GM20431 (cell line): ENCODE data around the gene ZBTB38.

Experiments
- in situ Hi-C: fragments of 300-500 bp; cut with MseI, MboI; formaldehyde crosslinking; loops from one replicate; pipeline ENCODE4 v1.15.0; 2020; ENCODE audit warnings: low sequenced_read_pairs; ENCODE audit not compliant: unreplicated experiment

ZBTB38 gene

DNA sequence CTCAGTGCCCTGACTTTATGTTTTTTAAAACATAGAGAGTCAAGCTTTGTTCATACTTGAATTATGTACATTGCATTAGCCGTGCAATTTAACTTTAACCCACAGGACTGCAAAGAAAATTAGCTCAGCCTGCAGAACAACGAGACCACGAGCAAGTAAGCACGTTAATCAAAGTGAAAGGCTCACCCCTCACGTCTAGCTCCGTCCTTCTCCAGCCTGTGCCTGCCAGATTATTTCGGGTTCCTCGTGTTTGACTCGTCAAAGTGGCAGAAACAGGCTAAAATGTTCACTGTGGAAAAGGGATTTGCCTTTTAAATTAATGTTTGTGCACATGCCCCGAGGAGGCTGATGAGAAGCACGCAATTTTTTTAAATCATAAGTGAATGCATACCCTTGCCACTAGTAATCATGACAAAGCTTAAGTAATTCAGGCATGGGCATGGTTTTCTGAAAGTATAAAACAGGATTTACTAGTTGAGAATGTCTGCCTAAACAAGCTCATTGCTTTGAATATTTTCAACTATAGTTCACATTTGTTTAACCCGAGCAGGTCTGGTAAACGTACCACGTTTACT, 15.3 kb downstream of the ZBTB38 start:
- in situ Hi-C loops = no loop called here

DNA sequence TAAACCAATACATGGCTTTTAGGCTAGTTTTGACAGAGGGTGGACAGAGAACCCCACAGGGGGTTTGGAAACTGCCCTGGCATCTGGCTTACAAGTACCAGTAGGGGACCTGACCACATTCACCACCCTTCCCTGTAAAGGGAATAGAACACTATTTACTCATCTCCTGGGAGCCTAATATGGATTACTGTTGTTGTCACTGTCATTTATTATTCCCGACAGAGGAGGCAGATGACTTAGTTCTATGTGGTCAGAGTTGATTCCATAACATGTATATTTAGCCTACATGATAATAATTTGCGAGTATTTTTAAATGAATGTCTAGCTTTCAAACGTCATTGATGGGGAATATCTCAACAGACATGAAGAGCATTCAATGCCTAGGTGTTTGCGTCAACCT, 15.9 kb downstream of the ZBTB38 start:
- in situ Hi-C loops = no loop called here

DNA sequence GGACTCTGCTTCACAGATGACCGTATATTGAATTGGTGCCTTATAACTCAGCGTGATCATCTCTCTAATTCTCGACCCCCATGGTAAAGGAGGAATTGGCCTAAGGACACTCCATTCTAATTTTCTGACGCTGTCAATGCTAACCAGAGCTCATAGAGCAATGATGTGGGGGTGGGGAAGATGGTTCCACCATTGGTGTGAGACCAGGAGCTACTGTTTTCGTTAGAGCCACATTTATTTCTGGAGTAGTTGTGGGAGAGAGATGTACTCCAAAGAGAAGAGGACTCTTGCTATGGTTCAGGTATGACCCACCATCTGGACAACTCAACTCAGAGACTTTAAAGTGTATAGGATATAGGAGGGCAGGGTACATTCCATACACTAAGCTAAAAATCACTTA, 16.3 kb downstream of the ZBTB38 start:
- in situ Hi-C loops = no loop called here

DNA sequence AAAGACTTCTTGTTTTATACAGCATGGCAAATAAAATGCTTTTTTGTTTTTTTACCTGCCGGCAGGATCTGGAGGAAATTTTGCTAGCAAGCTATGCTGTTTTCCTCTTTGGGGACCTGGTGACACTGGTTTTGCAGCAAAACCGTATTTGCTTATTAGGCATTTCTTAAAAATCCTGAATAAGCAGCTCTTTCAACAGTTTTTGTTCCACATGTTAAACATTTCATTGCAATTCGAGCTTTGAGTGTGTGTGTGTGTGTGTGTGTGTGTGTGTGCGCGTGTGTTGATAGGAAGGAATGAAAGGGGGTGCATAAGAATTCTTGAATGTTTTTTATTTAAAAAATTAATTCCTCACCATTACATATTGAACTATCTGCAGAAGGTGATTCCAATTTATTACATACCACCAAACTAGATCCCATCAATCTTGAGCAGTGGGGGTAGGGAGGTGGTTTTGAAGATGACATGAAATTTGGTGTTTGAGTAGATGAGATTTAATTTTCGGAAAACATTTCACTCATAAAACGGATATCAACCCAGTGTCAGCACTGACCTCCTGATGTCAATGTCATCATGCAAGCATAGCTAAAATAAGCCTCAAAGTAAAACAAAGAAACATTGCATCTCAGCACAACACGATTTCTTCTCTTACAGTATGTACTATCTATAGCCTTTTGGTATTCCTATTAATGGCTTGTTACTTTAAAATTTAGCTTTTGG, 17.3 kb downstream of the ZBTB38 start:
- in situ Hi-C loops = no loop called here

DNA sequence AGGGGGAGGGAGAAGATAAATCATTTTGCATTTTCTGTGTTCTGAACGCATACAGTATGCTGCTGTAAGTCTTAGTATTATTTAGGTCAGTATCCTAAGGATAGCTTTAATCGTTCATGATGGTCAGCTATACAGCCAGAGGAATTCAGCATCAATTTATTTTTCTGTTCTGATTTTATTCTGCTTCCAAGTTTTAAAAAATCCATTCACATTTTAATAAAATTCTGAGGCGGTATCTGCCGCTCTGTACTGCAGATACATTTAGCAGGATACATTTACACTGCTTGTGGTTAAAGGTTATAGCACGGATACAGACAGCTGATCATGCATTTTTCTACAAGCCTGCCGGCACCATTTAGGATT, 17.8 kb downstream of the ZBTB38 start:
- in situ Hi-C loops = no loop called here

DNA sequence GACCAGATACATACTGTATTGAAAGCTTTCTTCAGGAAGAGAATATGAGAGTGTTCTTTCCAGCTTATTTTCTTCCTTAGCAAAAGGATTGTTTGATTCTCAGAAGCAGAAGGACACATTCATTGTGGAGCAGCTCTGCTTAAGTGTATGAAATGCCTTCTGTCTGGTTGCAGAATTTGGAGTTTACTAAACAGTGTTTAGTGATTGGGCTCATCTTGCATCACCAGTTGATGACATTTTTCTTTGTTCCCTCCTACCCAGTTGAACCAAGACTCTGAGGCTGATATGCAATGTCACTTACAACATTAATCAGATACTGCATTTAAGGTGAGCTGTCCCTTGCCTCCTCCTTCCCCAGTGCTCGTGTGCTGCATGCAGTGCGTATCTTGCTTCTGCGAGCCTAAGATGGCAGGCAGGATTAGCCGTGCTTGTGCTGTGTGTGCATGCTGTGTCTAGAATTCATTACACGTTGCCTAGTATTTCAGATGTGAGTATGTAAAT, 18.4 kb downstream of the ZBTB38 start:
- in situ Hi-C loops = no loop called here

DNA sequence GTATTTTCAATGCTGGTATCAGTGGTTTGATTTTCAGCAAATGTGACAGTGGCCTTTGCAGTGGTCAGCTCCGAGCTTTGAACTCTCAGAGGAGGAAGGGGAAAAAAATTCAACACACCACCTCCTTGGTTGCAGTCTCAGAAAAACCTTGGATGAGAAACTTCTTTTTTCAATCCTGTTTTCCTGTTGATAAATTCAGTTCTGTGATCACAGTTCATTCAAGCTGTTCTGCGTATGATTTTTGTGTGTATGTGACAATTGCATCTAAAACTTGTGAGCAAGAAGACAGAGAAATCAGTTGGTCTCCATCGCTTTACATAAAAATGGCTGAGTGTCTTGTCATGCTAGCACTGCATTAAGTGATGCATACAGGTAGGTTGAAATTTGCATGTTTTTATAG, 19.2 kb downstream of the ZBTB38 start:
- in situ Hi-C loops = no loop called here

DNA sequence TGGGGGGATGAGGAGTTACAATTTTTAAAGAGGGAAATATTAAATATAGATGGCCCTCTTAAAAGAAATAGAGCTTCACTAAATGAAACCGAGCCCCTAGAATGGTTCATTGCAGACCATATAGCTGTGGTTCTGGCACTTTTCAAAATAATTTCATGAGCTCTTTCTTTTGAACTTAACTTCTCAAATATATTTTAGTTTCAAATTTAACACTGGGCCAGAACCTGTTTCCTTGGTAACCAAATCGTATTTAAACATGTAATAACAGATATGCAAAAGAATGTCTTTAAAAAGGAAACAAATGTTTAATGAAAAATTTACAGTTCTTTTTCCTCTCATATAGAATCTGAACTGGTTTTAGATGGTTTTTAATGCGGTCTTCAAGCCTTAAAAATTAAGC, 20.1 kb downstream of the ZBTB38 start:
- in situ Hi-C loops = no loop called here

DNA sequence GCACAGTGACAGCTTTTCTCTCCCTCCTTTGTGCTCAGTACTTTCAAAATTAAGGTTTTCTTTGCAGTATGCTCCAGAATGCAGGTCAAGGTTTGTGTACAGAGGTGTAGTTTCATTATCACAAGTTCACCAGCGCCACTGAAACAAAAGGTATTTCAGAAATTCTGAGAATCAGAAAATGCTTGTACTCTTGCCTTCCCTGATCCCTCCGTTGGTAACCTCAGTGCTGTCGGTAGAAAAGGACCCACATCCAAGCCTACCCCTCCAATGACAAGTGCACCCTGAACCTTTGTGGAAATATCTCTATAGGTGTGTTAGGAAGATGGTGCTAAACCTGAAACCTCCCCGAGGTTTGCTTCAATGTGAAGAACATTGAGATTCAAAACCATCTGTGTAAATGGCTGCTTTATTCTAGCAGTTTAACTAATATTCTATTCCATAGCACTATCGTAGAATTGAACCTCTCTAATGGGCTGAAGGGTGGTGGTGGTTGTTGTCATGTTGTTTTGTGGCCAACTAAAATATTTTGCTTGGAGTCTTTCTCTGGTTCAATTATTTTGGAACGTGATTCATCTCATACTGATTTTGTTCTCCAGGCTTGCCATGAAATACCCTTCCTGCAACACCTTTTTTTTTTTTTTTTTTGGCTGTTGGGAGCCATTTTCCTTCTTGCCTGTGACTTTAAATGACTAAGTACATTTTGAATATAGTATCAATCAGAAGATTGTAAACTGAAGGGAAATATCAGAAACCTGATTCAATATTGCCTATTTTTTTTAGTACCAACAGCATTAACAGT, 20.7 kb downstream of the ZBTB38 start:
- in situ Hi-C loops = no loop called here

DNA sequence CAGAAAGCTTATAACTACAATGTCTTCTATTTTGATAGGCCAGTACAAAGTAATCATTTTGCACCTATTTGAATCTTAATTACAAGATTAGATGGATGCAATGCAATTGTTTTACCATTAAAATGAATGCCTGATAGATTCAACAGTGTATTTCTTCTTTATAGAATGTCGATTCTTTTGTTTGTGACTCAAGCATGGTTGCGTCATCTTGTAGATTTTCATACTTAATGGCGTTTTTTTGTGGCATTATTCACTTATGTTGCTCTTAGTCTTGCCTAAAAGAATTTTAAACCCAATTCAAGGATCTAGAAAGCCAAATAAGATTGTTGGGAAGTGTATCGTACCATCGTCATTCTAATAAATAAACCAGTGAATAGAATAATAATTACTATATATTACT, 21.4 kb downstream of the ZBTB38 start:
- in situ Hi-C loops = no loop called here

DNA sequence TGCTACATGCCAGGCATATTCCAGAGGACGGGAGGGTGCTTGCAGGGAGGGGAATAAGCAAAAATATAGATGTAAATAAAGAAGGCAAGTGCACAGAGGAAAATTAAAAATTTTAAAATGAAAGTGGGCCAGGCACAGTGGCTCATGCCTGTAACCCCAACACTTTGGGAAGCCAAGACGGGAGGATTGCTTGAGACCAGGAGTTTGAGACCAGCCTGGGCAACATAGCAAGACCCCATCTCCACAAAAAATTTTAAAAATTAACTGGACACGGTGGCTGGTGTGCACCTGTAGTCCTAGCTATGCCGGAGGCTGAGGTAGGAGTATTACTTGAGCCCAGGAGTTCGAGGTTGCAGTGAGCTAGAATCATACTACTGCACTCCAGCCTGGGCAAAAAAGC, 22.4 kb downstream of the ZBTB38 start:
- in situ Hi-C loops = no loop called here

DNA sequence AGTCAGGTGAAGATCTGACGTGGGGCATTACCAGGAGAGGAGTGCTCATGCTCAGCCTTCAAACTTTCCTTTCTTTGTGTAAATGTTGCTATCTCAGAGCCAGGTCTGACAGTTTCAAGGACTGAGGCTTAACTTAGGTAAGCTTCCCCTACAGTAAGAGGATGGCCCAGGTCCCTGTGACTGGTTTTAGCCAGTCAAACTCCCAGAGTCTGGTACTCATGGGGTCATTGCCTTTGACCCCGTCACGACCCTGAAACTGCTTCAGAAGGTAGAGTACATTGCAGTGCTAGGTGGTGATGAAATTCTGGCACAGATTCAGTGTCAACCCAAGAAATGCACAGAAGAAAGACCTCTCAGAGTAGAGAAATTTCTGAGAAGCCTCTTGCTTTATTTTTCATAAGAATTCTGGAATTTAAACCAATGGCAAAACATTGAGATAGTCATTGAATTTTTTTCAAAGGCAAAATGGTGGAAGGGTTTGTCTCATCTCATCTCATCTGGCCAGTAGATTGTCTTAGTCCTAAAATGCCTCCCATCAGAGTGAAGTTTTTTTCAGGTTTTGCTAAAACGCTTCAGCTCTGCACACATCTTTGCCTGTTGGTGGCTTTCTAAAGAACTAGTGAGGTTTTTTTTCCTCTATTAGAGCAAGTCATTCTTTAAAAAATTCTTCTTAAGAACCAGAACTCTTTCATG, 23.1 kb downstream of the ZBTB38 start:
- in situ Hi-C loops = no loop called here

DNA sequence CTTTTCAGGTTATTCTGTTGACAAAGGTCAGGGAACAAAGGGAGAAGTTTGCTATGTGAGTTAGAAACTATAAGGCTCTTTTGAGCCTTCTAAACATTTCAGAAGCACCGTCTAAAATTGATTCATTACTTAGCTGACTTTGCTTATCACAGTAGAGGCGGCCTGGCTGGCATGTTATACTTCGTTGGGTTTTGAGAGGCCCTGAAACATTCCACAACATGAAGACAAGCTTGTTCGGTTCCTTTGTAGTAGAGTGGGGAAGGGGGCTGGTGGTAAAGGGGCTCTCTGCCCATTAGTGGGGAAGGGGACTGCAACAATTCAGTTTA, 23.6 kb downstream of the ZBTB38 start:
- in situ Hi-C loops = no loop called here

DNA sequence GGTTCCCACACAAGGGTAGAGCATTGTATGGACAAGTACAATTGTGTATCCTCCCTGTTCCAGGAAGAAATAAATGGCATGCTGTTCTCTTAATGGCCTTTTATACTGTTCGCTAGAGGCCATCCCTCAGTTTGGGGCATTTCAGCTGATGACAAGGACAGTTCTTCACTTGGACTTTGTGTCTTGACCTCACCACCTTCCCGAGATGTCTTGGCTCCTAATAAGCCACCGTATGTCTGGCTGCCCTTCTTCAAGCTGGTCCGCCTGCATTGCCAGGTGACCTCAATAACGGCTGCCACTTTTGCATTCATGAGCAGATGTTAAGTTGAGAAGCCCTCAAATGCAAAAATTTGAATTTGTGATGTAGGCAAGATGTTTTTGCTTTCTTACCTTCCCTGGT, 24.1 kb downstream of the ZBTB38 start:
- in situ Hi-C loops = no loop called here

DNA sequence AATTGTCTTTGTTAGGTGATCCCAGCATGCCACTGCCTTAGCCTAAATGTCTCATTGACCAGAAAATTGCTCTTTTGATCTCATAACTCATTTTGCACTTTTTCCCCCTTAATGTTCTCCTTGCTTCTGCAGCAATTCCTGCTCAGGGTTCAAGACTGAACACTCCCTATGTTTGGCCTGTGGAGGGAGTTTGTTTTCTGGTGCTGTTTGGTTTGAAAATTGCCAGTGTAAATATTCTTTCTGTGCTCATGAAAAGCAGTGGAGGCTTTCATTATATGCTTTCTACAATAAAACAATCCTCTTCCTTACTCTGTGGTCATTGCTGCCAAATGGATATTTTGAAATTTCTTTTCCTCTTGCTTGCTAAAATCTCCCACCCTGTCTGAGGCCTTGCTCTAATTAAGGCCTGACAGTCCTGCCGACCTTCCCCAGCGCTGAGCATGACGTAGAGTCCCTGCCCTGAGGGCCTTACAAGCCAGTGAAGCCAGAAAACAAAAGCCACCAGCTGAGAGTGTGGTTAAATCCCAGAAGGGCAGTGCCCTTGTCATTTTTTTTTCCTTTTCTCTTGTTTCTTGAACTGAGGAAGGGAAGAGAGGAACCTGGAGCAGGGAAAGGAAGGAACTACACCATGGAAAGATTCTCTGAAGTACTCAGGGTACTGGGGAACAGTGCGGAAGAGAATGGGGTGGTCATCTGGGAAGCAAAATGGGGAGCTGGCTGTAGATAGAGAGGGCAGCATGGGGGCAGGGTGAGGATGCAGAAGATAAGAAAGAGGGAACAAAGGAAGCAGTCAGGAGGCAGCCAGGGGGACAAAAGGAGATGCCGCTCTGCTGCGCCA, 24.8 kb downstream of the ZBTB38 start:
- in situ Hi-C loops = no loop called here

DNA sequence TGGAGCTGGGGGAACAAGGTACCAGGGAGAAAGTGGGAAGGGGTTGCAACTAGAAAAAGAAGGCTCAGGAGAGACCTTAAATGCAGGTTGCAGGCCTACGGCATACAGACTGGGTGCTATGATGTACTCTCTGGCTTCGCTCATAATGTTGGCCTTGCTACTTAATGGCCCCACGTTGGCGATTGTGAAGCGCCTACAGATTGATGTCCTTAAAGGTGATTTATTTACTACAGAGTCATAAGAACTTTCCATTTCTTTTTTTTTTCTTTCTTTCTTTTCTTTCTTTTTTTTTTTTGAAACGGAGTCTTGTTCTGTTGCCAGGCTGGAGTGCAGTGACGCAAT, 25.4 kb downstream of the ZBTB38 start:
- in situ Hi-C loops = no loop called here

DNA sequence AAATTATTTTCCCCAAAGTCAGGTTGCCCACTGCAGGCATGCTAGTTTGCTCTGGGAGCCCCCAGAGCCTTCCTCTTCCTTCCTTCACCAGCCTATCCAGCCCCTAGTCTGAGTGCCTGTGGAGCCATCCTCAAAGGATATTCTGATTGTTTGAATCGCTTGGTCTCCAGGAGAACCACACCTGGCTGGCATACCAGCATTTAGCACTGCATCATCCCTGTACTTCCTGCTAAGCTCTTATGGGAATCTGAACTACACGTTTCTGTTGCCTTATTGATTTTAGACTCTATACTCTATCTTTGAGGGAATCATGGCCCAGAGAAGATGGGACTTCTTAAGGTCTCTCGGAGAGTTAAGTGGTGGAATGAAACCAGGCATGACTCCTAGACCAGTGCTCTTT, 26.3 kb downstream of the ZBTB38 start:
- in situ Hi-C loops = no loop called here

DNA sequence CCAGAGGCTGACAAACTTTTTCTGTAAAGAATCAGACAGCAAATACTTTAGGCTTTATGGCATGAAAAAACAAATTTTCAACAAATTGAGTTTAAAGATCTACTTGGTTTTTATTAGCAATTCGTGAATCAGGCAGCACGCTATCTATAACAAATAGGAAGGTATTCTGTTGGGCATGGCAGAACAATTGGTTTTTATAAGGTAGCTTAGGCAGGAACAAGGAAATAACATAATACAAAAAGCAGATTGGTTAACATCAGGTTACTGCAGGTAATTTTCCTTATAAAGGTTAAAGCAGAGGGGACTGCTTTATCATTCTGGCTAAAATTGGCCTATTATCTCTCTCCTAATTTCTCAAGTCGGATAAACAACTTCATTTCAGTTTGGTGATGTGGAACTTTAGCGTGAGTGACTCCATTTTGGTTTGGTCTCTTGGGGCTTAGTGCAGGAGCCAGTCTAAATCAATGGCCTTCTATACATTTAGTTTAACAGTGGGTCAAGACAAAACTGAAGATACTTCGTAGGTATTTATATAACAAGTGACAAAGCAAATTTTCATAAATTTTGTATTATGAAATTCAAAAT, 26.8 kb downstream of the ZBTB38 start:
- in situ Hi-C loops = no loop called here

DNA sequence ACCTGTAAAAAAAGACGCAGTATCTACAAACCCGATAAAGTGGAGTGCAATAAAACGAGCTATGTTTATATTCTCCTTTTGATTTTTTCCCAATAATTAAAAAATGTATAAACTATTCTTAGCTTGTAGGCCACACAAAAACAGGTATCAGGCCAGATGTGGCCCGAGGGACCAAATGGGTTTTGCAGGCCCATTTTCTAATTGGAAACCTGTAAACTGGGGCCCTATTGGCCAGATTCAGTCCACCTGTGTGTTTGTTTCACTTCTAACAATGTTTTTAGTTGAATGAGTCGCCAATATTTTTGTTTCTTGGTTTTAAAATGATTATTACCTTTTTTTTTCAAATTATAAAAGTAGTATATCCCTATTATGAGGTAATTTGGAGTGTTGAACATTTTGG, 29.7 kb downstream of the ZBTB38 start:
- in situ Hi-C loops = no loop called here

DNA sequence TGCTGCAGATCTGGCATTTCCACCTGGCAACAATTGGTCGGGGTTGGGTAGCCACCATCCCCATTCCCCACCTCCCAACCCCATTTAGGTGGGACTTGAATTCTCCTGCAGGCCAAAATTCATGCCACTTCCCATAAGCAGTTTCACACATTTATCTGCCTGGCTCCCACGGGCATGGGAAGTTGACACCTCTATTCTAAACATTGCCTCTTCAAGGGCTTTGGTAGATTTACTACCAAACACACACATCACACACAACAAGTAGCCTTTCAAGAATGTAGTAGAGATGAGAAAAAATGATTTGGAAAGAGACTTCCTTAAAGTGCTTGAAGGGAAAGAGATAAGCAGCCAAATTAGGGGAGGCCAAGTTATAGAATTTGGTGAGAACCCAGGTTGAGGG, 30.9 kb downstream of the ZBTB38 start:
- in situ Hi-C loops = no loop called here
